AG08395 (cell line): ENCODE results near the gene NABP2.
"Not testable (repeated sequence)": the region's sequence is repeated elsewhere in the genome, so short reads cannot be mapped to it uniquely, and the experiment has no call there.

Experiments used
- DNase-seq: peaks from one replicate; pipeline ENCODE4 v3.0.0; 2012; ENCODE audit warnings: mixed read lengths, low spot score

The NABP2 gene

DNA sequence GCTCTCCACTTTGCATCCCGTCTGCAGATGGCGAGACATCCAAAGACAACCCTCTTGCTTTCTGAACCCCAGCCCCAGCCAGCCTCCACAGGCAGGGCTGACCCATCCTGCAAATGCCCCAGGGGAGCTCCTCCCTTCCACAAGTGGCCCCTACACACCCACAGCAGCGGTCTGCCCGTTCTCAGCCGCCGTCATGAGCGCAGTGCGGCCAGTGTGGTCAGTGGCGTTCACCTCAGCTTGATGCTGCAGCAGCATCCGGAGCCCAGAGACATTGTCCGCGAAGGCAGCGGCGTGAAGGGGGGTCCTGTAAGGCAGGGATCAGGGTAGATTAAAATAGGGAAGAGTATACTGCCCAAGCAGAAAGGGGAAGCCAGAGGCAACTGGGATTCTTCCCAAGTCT, 20.4 kb downstream of the NABP2 start:
- DNase-seq = no peak

DNA sequence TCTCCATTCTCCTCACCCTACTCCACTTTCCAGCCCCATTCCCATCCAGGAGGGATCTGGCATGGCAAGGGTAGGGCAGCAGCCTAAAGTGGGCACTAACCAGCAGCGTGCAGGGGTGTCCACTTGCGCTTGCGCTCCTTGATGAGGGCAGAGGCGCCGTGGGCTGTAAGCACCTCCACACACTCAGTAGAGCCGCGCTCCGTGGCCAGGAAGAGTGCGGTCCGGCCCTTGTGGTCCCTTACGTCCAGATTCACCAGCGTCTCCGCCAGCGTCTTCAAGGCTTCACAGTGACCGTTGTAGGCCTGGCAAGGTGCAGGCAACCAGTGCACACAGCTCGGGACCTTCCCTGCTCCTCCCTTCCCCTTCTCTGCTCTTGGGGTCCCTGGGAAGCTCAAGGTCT, 23.8 kb downstream of the NABP2 start:
- no peak for DNase-seq

DNA sequence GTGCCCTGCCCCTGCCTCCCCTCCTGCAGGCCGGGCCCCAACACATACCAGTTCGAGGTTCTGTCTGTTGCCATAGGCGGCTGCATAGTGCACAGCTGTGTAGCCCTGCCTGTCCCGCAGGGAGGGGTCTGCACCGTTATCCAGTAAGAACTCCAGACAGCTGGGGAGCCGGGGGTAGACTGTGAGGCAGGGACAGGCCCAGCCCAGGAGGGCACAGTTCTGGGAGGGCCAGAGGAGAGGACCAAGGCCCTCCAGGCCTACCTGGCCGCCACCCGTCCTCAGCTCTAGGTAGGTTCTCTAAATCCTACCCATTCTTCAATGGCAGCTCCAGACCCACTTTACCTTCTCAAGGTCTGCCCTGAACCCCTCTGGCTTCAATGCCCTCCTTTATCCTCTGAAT, 24.6 kb downstream of the NABP2 start:
- no peak for DNase-seq

DNA sequence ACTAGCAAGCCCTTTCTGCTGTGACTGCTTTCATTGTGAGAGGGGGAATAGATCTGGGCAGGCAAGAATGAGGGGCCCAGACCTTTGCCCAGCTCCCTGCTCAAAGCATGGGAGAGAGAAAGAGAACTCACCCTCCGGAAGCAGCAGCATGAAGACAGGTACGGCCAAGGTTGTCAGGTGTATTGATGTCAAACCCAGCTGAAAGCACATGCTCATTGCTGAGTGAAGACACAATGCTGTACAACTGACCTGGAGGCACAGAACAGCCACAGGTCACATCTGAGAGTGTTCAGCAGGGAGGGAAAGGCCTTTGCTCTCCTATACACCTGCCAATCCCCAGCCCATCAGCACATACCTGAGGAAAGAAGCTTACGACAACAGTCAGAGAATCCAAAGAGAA, 28.5 kb downstream of the NABP2 start:
- no peak for DNase-seq

DNA sequence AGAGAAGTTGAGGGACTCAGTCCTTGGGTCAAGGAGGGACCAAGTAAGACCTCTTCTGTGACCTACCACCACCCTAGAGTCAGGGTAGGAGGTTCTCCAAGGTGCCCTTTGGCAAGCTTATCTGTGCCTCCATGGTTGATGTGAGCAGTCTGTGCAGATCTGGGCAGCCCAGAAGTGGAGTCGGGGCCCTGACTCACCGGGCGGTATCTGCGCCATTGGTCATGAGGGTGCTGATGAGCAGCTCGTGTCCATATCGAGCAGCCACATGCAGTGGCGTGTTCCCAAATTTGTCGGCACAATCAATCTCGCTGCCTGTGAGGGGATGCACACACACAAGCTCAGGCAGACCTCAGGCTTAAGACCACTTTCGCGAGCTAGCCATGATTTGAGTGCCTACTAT, 28.9 kb downstream of the NABP2 start:
- no peak for DNase-seq

DNA sequence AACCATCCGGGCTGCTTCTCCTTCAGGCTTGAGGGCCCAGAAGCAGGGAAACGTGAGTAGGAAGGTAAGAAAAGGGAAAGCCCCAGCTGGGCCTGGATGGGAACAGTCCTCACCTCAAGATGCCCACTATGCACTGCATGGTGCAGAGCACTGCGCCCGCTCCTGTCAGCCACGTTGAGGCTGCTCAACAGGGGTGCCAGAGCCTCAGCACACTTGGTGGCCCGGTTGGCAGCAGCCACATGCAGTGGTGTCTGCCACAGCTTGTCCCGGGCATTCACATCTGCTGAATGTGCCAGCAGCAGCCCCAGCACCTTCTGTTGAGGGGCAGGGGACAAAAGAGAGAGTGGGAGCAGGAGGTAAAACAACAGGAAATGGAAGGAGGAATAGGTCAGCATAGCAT, 31.5 kb downstream of the NABP2 start:
- DNase-seq = no peak

DNA sequence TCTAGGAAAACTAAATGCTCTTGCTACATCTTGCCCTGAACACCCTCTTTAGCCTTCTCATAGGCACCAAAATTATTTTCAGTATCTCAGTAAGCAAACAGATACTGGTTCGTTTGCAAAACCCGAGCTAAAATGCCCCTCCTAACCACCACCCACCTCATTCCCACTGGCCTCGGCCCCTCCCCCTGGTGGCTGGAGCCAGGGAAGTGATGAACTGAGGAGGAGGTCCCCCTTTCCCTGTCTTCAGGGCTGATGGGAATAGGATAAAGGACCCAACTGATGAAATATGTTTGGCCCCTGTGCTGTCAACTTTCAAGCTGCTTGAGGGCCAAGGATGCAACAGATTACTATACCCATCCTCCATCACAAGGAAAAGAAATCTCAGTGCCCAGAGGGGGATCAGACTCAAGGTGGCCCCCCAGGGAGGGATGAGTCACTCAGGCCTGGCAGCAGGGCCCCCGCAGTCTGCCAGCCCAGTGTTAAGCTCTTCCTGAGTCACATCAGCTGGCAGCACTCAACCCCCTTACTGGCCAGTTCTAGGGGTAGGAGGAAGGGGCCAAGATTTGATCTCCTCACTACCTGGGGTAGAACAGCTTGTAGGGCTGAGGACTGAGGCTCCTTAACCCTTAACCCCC, 32.3 kb downstream of the NABP2 start:
- peak; percentile 50 for DNase-seq

DNA sequence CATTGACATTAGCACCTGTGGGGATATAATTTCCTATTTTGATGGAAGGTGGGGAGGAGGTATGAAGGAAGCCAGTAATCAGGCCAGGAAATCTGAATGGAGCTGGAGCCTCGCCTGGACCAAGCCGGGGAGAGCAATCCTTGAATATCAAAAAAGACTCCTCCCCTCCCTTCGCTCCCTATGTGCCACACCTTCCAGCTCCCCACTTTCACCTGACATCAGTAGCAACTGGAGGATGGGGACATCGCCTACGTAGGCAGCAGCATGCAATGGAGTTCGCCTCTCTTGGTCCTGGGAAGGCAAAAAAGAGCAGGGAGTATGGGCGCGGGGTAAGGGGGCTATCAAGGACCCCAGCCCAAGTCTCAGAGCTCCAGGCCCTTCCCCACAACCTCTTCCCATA, 32.9 kb downstream of the NABP2 start:
- no peak for DNase-seq

DNA sequence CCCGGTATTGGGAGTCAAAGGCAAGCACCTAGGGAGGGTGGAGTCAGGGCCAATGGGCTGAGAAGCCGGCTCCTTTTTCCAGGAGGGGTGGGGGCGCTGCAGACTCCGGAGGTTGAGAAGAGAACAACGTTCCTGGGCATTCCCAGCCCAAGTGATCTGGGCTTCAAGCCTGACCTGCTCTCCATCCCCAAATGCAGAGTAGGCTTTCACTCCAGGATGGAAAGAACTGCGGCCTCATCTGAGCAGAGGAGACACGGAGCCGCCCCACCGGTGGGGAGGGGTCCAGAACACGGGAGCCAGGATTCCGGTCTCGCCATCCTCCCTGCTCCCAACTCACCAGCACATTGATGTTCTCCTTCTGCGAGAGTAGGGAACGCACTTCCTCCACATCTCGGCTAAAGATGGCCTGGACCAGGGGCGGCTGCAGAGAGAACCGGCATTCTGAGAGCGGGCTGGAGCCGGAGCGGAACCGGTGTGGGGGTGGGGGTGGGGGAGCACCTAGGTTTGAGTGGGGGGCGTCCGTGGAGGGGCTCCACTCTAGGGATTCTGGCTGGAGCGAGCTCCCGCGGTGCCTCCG, 33.4 kb downstream of the NABP2 start:
- peak; percentile 38 for DNase-seq

DNA sequence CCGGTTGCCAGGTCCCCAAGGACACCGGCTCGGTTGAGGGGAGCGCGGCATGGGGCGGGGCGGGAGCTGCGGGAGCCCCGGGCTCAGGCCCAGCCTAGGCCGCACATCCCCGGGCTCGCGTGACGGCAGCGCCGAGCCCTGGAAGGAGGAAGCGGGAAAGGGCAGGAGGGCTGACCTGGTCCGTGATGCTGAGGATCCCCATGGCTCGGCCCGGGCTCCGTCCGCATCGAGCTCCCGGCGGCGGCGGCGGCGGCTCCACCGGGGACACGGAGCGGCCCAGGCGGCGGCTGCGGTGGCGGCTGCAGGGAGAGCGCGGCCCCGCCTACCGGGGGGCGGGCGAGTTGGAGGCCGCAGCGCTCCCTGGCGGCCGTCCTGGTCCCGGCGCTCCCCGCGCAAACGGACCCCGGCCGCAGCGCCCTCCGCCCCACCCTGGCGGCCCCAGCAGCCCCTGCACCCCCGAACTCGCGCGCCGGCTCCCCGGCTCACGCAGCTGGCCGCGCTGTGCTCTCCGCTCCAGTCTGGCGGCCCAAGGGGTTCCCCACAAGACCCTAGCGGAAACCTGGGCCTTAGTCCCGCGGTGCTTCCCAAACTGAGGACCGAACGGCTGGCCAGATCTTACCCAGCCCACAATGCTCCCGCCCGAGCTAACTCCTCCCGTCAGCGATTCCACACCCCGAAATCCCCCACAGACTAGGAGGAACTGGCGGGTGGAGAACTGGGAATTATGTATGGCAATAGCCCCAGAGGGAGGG, 34.1 kb downstream of the NABP2 start, which contains the start of gene ANKRD52:
Gene ANKRD52 (minus strand): TSS at position 317 of the 752 bp plus-strand sequence. CDS start 115 bp downstream, at position 202.
- DNase-seq = peak; percentile 91

DNA sequence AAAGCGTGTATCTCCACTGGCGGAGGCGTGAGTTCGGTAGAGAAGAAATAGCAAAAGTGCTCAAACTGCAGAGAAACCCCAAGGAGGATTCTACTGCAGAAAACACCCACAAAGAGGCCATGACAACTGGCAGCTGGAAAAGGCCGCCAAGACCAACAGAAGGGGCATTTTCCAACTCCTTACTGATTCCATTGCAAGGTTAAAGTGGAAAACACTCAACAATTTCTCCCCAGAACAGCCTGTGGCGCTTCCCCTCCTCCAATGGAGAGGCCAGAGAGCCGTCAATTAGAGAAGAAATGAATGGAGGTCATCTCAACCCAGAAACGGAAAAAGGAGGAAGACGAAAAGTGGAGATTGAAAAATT, 34.7 kb downstream of the NABP2 start:
- no peak for DNase-seq

DNA sequence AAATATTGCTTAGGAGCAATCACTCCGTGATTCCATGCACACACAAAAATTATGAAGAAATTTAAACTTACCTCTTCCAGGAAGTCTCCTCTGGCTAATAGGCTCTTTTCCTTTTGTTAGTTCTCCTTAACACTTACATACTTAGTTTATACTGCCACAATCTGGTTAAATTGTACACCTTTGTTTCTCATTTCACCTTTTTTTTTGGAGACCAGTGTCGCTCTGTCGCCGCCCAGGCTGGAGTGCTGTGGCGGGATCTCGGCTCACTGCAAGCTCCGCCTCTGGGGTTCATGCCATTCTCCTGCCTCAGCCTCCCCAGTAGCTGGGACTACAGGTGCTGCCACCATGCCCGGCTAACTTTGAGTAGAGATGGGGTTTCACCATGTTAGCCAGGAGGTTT, 36.2 kb downstream of the NABP2 start:
- no peak for DNase-seq

DNA sequence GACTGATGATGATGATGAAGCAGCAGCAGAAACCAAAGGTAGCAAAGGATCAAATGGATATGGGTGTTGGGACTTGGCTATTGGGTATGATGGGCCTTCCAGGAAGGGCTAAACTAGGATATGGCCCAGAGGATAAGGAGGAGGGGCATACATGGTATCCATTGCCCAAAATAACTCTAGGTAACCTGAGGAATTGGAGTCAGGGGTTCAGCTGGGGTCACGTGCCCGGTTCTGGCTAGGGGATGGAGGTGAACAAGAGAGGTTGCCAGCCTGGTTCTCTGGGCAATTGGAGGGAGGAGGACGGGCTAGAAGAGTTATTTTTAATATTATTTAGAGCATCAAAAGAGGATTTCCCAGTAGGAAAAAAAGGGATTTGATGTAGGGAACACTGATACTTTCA, 36.8 kb downstream of the NABP2 start:
- DNase-seq = no peak

DNA sequence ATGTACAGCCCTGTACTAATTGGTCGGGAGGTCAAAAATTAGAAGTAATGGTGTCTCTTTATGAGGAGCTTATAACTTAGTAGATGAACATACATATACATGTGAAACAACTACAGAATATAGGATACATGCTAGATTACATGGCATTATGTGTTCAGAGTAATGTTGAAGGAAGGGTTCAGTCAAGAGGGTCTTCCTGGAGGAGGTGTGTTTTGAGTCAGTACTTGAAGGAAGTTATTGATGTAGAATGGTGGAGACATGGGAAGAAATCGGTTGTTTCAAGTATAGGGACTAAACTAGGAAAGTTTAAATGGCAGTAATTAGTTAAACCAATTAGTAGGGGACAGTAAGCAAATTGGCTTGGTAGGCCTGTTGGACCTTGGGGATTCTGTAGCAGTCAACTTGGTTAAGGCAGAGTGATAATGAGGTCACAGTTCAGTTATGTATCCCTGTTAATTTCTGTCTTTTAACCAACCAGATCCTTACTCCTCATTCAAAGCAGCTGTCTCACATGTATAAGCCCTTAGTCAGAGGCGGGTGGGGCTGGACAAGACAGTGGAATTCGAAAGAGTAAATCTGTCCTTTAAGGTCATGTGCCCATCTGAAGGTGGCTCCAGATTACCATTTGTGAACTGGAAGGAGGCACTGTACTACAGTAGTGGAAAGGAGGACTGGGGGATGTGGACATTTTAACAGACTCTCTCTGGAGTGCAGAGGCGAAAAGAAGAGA, 37.5 kb downstream of the NABP2 start:
- DNase-seq = peak; percentile 90

DNA sequence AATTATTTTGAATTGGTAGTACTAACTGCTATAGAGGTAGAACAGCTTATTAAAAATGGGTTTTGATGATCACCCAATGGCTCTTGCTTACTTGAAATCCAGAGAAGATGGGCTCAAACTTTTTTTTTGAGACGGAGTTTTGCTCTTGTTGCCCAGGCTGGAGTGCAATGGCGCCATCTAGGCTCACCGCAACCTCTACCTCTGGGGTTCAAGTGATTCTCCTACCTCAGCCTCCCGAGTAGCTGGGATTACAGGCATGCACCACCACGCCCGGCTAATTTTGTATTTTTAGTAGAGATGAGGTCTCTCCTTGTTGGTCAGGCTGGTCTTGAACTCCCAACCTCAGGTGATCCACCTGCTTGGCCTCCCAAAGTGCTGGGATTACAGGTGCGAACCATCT, 38.8 kb downstream of the NABP2 start:
- not testable (repeated sequence) for DNase-seq

DNA sequence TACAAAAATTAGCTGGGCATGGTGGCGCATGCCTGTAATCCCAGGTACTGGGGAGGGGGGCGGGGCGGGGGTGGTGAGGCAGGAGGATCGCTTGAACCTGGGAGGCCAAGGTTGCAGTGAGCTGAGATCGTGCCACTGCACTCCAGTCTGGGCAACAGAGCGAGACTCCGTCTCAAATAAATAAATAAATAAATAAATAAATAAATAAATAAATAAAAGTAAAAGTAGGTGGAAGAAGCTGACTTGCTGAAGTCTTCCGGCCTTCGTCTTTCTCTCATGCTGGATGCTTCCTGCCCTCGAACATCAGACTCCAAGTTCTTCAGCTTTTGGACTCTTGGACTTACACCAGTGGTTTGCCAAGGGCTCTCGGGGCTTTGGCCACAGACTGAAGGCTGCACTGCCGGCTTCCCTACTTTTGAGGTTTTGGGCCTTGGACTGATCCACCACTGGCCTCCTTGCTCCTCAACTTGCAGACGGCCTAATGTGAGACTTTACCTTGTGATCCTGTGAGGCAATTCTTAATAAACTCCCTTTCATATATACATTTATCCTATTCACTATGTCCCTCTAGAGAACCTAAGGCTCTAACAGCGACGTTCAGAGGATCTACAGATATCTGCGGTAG, 42.0 kb downstream of the NABP2 start:
- DNase-seq = not testable (repeated sequence)

DNA sequence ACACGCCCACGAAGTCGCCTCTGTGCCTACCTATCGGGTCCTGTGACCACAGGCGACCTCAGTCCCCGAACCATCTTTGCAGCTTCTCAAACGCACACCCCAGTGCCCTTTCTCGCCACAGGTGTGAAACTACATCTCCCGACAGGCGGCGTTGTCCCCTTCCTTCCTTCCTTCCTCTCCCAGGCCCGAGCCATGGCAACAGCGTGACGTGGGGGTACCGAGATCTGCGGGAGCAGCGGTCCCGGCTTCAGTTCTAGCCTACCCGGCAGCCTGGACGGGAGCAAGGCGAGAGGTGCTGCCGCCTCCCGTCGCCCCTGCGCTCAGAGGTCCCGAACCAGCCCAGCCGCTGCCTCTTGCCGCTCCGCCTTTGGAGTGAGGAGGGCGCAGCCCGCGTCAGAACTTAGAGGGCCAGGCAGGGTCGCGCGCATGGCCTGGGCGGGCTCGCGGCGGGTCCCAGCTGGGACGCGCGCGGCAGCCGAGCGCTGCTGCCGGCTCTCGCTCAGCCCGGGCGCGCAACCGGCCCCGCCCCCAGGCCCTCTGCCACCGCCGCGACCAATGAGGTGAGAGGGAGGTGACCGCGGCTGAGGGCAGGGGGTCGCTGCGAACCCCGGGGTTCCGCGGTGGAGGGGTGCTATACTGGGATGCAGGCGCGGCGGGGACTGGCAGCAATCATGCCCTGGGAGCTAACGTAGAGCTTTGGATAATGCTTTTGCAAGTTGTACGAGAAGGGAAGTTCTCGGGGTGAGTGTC, 42.7 kb downstream of the NABP2 start, which contains the start of gene COQ10A:
Gene COQ10A (plus strand): TSS at position 250 of the 750 bp plus-strand sequence. CDS start 177 bp downstream, at position 427.
- DNase-seq = peak; percentile 94

DNA sequence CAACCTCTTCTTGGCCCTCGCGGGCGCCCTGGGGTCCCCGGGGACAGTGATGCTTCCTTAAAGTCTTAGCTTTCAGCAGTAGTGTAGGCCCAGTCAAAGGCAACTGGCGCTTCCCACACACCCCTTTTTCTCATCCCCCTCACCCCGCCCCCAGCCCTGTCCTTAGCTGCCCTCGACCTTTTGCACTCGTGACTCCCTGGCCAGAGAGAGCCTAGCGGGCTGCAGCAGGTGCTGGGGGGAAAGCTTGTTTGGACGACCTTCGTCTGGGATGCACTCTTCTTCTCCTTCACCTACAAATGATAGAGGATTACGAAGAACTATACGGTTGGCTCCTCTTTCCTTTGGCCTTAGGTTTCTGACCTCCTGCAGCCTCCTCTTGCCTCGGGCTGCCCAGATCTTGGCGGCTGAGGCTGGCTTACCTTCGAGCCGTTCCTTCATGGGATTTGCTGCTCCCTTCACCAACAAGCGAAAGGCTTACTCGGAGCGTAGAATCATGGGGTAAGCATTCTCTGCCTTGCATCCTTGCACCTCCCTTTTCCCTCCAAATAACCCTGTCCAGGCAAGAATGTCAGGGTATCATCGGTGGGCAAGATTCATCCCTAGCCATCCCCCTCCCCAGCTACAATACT, 43.4 kb downstream of the NABP2 start:
- no peak for DNase-seq

DNA sequence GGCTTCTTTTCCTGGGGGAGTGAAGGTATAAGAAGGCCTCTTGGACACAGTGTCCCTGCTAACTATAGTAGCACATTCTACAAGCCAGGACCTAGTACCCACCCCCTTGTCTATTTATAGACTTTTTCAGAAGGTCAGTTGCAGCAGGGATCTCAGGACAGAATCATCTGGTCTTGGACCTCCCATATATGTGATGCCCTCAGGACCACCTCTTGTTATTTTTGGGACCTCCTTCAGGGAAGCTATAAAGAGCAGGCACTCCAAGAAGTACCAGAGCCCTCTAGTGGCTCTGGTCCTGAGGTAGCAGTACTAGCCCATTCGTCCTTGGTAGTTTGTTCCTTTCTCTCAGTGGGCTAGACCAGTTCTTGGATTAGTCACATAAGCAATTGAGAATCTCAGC, 46.9 kb downstream of the NABP2 start:
- peak; percentile 62 for DNase-seq

DNA sequence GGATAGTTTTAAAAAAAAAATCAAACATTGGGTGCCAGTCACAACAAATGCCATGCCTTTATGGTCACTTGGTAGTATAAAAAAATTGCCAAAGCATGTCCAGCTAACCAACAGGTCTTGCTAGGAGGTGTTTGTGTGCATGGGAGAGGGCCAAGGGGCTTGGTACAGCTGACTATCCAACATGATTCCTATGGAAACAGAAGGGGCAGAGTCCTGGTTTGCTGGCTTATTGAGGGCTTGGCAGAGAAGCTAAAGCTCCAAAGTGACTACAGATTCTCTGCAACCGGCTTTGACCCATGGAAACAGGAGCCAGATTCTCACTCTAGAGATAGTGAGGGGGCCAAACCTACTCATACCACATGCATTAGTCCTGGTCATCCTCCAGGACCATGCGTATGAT, 48.3 kb downstream of the NABP2 start:
- DNase-seq = not testable (repeated sequence)

DNA sequence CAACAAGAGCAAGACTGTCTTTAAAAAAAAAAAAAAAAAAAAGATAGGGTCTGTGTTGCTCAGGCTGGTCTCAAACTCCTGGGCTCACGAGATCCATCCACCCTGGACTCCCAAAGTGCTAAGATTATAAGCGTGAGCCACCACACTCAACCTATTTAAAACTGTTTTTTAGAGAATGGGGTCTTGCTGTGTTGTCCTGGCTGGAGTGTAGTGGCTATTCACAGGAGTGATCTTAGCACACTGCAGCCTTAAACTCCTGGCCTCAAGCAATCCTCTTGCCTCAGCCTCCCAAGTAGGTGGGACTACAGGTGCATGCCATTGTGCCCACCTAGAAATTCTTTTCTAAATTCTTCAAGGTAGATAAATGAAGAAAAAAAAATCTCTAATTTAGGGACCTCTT, 50.2 kb downstream of the NABP2 start:
- no peak for DNase-seq
